AG10803 (cell line): ENCODE measurements around the gene SIRPA.
A peak's percentile ranks its signal among the peaks of the same experiment; 100 is the strongest.

ENCODE experiments used
- DNase-seq: peaks from one replicate; pipeline ENCODE4 v3.0.0; 2010; ENCODE audit warnings: low read depth
- H3K4me3 ChIP-seq: 2 replicates; pipeline ENCODE4 v1.5.1; 2011; ENCODE audit warnings: mild to moderate bottlenecking, low read length, control low read depth
- TF ChIP-seq, protein P1 (sequence below): conservative IDR thresholded peaks from 2 replicates; pipeline ENCODE4 v1.5.1; 2011; ENCODE audit warnings: mild to moderate bottlenecking, low read length, control low read depth, inconsistent platforms

Gene SIRPA

DNA sequence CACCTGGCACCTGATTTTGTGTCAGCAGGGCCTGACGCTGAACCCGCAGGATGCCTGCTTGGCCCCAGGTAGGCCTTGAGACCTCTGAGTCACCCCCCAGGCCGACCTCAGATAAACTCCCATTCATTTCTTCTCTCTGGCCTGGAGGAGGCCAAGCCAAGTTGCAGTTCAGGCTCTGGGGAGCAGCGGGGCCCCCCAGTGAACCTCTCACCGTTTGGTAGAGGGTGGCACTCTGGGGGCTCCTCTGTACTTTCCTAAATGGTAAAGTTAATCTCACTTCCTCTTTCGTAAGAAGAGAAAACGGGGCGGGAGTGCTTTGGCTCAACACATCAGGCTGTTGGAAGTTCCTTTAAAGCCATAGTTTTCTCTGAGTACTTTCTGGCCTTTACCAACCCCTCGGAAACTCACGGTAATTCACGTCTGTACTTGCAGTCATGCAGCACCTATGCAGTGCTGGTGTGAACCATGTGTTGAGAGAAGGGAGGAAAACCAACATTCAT lies 2.8 kb downstream of the SIRPA start:
- H3K4me3 ChIP-seq: peak overlapping the region; percentile 23
- DNase-seq: peak; percentile 52
- TF ChIP-seq, protein P1, sequence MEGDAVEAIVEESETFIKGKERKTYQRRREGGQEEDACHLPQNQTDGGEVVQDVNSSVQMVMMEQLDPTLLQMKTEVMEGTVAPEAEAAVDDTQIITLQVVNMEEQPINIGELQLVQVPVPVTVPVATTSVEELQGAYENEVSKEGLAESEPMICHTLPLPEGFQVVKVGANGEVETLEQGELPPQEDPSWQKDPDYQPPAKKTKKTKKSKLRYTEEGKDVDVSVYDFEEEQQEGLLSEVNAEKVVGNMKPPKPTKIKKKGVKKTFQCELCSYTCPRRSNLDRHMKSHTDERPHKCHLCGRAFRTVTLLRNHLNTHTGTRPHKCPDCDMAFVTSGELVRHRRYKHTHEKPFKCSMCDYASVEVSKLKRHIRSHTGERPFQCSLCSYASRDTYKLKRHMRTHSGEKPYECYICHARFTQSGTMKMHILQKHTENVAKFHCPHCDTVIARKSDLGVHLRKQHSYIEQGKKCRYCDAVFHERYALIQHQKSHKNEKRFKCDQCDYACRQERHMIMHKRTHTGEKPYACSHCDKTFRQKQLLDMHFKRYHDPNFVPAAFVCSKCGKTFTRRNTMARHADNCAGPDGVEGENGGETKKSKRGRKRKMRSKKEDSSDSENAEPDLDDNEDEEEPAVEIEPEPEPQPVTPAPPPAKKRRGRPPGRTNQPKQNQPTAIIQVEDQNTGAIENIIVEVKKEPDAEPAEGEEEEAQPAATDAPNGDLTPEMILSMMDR: no peak

DNA sequence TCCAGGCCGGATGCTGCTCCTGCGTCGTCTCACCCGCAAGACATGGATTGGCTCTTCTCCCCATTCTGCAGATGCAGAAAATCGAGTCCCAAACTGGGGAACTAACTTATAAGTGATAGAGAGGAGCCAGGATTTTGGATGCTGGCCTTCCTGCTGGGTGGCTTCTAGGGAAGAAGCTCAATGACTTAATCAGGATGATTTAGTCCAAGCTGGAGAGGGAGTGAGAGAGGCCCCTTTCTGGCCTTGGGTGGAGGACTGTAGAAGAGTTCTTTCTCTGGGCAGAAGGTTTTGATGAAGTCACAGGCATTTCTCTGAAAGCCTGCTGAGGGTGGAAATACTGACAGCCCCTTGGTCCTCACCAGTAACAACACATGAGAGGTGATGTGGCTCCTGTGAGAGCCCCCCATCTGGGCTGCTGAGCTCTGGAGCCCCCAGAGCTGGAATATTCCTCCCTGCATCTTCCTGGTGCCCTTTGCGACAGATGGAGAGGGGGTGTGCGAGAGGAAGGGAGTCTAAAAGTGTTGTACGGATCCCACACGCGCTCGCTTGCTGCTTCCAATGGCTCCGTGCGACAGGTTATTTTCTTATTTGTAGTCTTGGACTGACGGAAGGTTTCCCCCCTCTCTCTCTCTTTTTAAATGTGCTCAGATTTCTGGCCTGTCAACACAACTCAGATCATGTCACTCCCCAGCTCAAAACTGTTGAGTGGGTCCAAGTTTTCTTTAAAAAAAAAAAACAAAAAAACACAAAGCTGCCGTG lies 3.5 kb downstream of the SIRPA start:
- peak overlapping the region; percentile 23; the same call in 1 of the 2 replicates for H3K4me3 ChIP-seq
- DNase-seq: no peak
- TF ChIP-seq, protein P1: no peak

DNA sequence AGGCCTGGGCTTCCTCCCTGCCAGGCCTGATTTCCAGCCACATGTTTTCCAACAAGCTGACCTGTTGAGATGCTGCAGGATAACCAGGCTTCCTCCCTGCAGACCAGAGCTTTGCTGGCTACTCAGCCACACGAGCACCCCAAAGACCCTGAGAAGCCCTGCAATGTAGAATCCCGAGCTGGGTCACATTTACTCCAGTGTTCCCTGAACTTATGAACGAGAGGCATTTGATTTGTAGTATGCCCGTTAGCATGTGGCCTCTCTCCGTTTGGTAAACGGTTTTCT lies 4.0 kb downstream of the SIRPA start:
- H3K4me3 ChIP-seq: no peak overlapping the region
- no peak for DNase-seq
- TF ChIP-seq, protein P1: no peak

DNA sequence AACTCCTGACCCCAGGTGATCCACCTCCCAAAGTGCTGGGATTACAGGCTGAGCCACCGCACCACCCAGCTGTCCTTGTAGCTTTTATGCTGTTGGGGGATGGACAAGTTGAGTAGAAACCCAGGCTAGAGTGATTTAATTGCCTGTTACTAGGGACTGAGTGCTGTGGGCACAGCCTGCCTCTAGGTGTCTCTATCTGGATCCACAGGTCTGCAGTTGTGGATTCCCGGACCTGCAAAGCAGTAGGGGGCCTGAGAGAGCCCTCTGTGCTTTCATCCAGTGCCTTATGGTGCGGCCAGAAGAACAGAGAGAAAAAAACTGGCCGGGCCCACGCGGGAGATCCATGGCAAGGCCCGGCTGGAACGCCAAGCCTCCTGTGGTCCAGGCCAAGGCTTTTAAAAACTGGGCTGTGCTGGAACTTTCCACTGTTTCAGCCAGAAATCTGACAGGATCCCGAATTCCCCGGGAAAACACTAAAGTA lies 5.2 kb downstream of the SIRPA start:
- peak; percentile 76 for DNase-seq
- TF ChIP-seq, protein P1: peak; percentile 69
- H3K4me3 ChIP-seq: no peak overlapping the region

DNA sequence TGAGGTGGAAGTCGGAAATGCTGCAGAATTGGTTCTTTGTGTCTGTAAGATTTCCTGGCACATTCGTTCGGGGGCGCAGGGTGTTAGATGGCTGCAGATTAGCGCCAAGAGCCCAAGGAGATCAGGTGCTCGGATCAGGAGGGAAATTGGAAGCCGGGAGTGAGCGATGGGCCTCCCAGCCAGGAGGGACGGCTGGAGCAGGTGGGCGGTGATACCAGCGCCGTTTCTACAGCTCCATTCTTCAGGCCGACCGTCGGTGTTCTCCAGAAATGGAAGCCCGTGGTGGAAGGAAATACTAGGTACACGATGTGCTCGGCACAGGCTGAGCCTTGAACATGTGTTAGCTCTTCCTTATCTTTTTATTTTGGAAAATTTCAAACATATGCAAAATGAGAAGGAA lies 6.5 kb downstream of the SIRPA start:
- H3K4me3 ChIP-seq: no peak overlapping the region
- DNase-seq: no peak
- TF ChIP-seq, protein P1: no peak

DNA sequence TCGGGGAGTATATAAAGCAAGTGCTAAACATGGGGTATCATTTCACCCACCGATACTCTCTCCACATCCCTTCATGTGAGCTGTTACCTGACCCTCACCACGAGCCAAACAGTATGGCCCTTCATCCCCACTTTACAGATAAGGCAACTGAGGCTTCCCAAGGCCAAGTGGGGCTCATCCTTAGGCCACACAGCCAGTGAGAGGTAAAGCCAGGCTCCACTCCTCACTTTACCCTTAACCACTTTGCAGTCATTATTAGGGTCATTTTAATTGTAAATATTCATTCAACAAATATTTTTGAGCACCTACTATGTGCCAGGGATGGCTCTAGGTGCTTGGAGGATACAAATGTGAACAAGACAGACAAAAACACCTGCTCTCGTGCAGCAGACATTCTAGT lies 7.0 kb downstream of the SIRPA start:
- DNase-seq: no peak
- TF ChIP-seq, protein P1: no peak
- H3K4me3 ChIP-seq: no peak overlapping the region

DNA sequence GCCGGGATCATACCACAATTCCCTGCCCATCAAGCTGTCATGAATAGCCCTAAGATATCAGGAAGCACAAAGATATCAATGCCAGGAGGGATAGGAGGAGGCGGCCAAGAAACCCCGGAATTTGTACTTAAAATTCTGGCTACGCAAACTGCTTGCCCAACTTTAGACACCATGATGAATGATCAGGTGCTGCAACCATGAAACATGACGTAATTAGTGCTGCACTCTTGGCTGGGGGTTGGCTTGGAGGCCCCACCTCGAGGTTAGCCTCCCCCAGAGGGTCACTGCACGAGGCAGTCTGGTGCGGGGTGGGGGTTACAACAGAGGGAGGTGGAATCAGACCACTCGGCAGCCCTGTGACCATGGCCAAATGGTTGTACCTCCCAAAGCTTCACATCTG lies 8.9 kb downstream of the SIRPA start:
- H3K4me3 ChIP-seq: no peak overlapping the region
- DNase-seq: no peak
- TF ChIP-seq, protein P1: no peak
